Measurements from ENCODE around the gene RAB7B.

- TF ChIP-seq RXRA (IDR thresholded peaks at IDR 0.05) = no peak
- TF ChIP-seq SP1 (IDR thresholded peaks at IDR 0.05) = no peak
- TF ChIP-seq, protein P1, sequence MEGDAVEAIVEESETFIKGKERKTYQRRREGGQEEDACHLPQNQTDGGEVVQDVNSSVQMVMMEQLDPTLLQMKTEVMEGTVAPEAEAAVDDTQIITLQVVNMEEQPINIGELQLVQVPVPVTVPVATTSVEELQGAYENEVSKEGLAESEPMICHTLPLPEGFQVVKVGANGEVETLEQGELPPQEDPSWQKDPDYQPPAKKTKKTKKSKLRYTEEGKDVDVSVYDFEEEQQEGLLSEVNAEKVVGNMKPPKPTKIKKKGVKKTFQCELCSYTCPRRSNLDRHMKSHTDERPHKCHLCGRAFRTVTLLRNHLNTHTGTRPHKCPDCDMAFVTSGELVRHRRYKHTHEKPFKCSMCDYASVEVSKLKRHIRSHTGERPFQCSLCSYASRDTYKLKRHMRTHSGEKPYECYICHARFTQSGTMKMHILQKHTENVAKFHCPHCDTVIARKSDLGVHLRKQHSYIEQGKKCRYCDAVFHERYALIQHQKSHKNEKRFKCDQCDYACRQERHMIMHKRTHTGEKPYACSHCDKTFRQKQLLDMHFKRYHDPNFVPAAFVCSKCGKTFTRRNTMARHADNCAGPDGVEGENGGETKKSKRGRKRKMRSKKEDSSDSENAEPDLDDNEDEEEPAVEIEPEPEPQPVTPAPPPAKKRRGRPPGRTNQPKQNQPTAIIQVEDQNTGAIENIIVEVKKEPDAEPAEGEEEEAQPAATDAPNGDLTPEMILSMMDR (IDR thresholded peaks at IDR 0.05; ENCODE audit: low read depth, low read length, missing input control) = no peak
- no peak for TF ChIP-seq JUND (IDR thresholded peaks at IDR 0.05)
- no peak for TF ChIP-seq YY1 (IDR thresholded peaks at IDR 0.05)
- TF ChIP-seq EGR1 (IDR thresholded peaks at IDR 0.05; ENCODE audit: low read depth in 2 of 2) = no peak
- no peak for TF ChIP-seq TAF1 (conservative IDR thresholded peaks at IDR 0.05)
These were observed 41.0 kb downstream of the RAB7B start for GRCh38 chr1:205961991-205962820.
